Endothelial cell of umbilical vein (primary cell): ENCODE data around the gene RHD. TPM values are rescaled to one million over a fixed set of nuclear protein-coding genes. Genes with fewer than 3 reads are reported as not detected.

Experiments
- BruUV-seq: library from RNA; stranded (reverse); fragments of 400-500 nt; replicated peaks from 2 replicates; lab custom pipeline; 2021; lab: Mats Ljungman, UMichigan
- CTCF ChIA-PET: fragments of 300-600, 350-600 bp; sonication (Branson Sonifier 250); formaldehyde crosslinking; loops from one replicate; lab custom pipeline; 2021; ENCODE audit warnings: antibody characterized with exemption, inconsistent platforms; lab: Charles Lee
- POLR2A ChIA-PET: fragments of 300-600, 350-600 bp; sonication (Branson Sonifier 250); formaldehyde crosslinking; loops from one replicate; lab custom pipeline; 2021; ENCODE audit warnings: antibody characterized with exemption, inconsistent platforms; lab: Charles Lee
- DNase-seq: peaks from one replicate; pipeline ENCODE4 v3.0.0-alpha.2; 2011; ENCODE audit warnings: low read depth, low spot score
- FAIRE-seq: peaks from 2 replicates; lab custom pipeline; 2011; peaks lifted over from hg19 to GRCh38; lab: Jason Lieb, UNC
- H2AFZ ChIP-seq: 2 replicates; pipeline ENCODE4 v1.6.0; 2012; ENCODE audit warnings: low read depth, low read length, control low read depth, inconsistent platforms
- H3K27ac ChIP-seq: 2 replicates; pipeline ENCODE4 v1.5.1; 2011; ENCODE audit warnings: low read depth, mild to moderate bottlenecking, control low read depth, low read length, moderate library complexity; ENCODE audit not compliant: insufficient read depth
- H3K27me3 ChIP-seq, 2 experiments: 2 replicates each; pipeline versions ENCODE4 v1.6.0 to v1.6.1; 2011; ENCODE audit warnings: low read length in 2 of 2, mixed read lengths in 1 of 2; ENCODE audit not compliant: control insufficient read depth in 2 of 2, insufficient read depth in 2 of 2
- H3K36me3 ChIP-seq, 2 experiments: 2 replicates in 1 of 2; 3 replicates in 1 of 2; pipeline ENCODE4 v1.5.1; 2011; ENCODE audit warnings: low read length in 2 of 2, mild to moderate bottlenecking in 1 of 2, moderate library complexity in 1 of 2; ENCODE audit not compliant: control insufficient read depth in 2 of 2, insufficient read depth in 2 of 2; ENCODE audit errors: extremely low read depth in 1 of 2
- H3K4me1 ChIP-seq: 3 replicates; pipeline ENCODE4 v1.5.1; 2011; ENCODE audit warnings: mild to moderate bottlenecking, low read length; ENCODE audit not compliant: control insufficient read depth, insufficient read depth; ENCODE audit errors: extremely low read depth
- H3K4me2 ChIP-seq: 2 replicates; pipeline ENCODE4 v1.6.1; 2011; ENCODE audit warnings: low read length, control low read depth, mixed read lengths; ENCODE audit not compliant: insufficient read depth
- H3K4me3 ChIP-seq, 3 experiments: fragments of 200-600 bp in 1 of 3; sonication (generic), shearing (Covaris generic) in 1 of 3; replicated peaks in 1 of 3; 2 replicates each; pipeline ENCODE4 v1.5.1; 2011 to 2016; ENCODE audit warnings: control low read depth in 3 of 3, low read length in 3 of 3, mild to moderate bottlenecking in 2 of 3, inconsistent platforms in 1 of 3, low read depth in 1 of 3, moderate library complexity in 1 of 3; ENCODE audit not compliant: insufficient read depth in 1 of 3
- H3K79me2 ChIP-seq: 2 replicates; pipeline ENCODE4 v1.6.0; 2012; ENCODE audit warnings: low read length, inconsistent platforms; ENCODE audit not compliant: control insufficient read depth, insufficient read depth
- H3K9ac ChIP-seq: replicated peaks from 2 replicates; pipeline ENCODE3; 2011; ENCODE audit warnings: low read length, control low read depth; ENCODE audit not compliant: insufficient read depth; ENCODE audit errors: extremely low read depth
- H3K9me1 ChIP-seq: replicated peaks from 3 replicates; pipeline ENCODE4 v1.6.0; 2011; ENCODE audit warnings: mild to moderate bottlenecking, low read length; ENCODE audit not compliant: control insufficient read depth, insufficient read depth; ENCODE audit errors: extremely low read depth
- H3K9me3 ChIP-seq: replicated peaks from 2 replicates; pipeline ENCODE4 v1.5.1; 2012; ENCODE audit warnings: low read length, inconsistent platforms; ENCODE audit not compliant: control insufficient read depth, insufficient read depth
- H4K20me1 ChIP-seq: replicated peaks from 2 replicates; pipeline ENCODE3; 2011; ENCODE audit warnings: mild to moderate bottlenecking, low read length; ENCODE audit not compliant: control insufficient read depth, insufficient read depth; ENCODE audit errors: extremely low read depth
- CTCF ChIP-seq, 2 donors: IDR thresholded peaks; 1 replicate in 1 of 2; 2 replicates in 1 of 2; pipeline ENCODE4 v1.5.1; 2011; ENCODE audit warnings: low read length in 2 of 2, mild to moderate bottlenecking in 2 of 2, moderate library complexity in 2 of 2, control low read depth in 1 of 2, inconsistent platforms in 1 of 2, low read depth in 1 of 2; ENCODE audit not compliant: insufficient read depth in 1 of 2; ENCODE audit errors: extremely low read depth in 1 of 2
- EZH2 ChIP-seq: IDR thresholded peaks from 2 replicates; pipeline ENCODE4 v1.6.1; 2012; ENCODE audit warnings: borderline replicate concordance, low read depth, mild to moderate bottlenecking, moderate library complexity, low read length, inconsistent platforms; ENCODE audit not compliant: severe bottlenecking
- FOS ChIP-seq: IDR thresholded peaks from 2 replicates; pipeline ENCODE4 v1.6.1; 2011; ENCODE audit warnings: mild to moderate bottlenecking, low read length, moderate library complexity, borderline replicate concordance; ENCODE audit not compliant: insufficient read depth
- GATA2 ChIP-seq: IDR thresholded peaks from 2 replicates; pipeline ENCODE4 v1.7.0; 2011; ENCODE audit warnings: low read depth, mild to moderate bottlenecking, moderate library complexity, mixed read lengths, low read length; ENCODE audit not compliant: insufficient read length, insufficient read depth
- JUN ChIP-seq: IDR thresholded peaks from 2 replicates; pipeline ENCODE4 v1.6.1; 2011; ENCODE audit warnings: borderline replicate concordance, low read depth; ENCODE audit not compliant: insufficient read length, insufficient read depth
- MAX ChIP-seq: IDR thresholded peaks from 2 replicates; pipeline ENCODE4 v1.6.1; 2011; ENCODE audit not compliant: insufficient read depth, insufficient read length
- MYC ChIP-seq: IDR thresholded peaks from one replicate; pipeline ENCODE4 v1.6.1; 2011; ENCODE audit warnings: mild to moderate bottlenecking, low read depth, low read length
- POLR2A ChIP-seq: IDR thresholded peaks from 2 replicates; pipeline ENCODE4 v1.6.1; 2012; ENCODE audit warnings: low read depth, mild to moderate bottlenecking, control low read depth, low read length
- POLR2AphosphoS5 ChIP-seq: IDR thresholded peaks from 2 replicates; pipeline ENCODE4 v1.6.1; 2012; ENCODE audit warnings: low read depth, mild to moderate bottlenecking, control low read depth, low read length, moderate library complexity; ENCODE audit not compliant: insufficient read depth
- dilution Hi-C: fragments of 300-500 bp; cut with MboI; formaldehyde crosslinking; loops from one replicate; pipeline ENCODE4 v1.15.0; 2019; ENCODE audit warnings: low sequenced_read_pairs; ENCODE audit not compliant: extremely low pct_ligation_motif_present
- intact Hi-C: fragments of 100-400 bp; cut with micrococcal nuclease; formaldehyde crosslinking; loops from one replicate; pipeline ENCODE4 v1.10.0; 2022
- polyA plus RNA-seq, 4 experiments: library from polyadenylated mRNA; depleted of rRNA in 3 of 4; stranded (reverse) in 3 of 4; unstranded in 1 of 4; fragments of >200 nt; gene quantifications; 2 replicates each; pipeline versions ENCODE4 v1.2.1 to v1.2.3, GENCODE V29; 2011 to 2012; ENCODE audit warnings: missing spikeins in 1 of 4
- total RNA-seq: library from RNA; stranded (reverse); gene quantifications from 2 replicates; pipeline ENCODE4 v1.2.3, GENCODE V29; 2021

The RHD gene
- total and polyA plus RNA-seq, 2 donors (not counting 3 experiments of a cell fraction or from before 2014, with no cell fraction given), result not detected

GRCh38 chr1:25341746-25342145 is 69.4 kb downstream of the RHD start:
- no peak overlapping the region for H2AFZ ChIP-seq
- peaks cover 1 to 3% of the 10 kb centered on the region in 2 experiments for H3K36me3 ChIP-seq
- no peak overlapping the region for H3K4me2 ChIP-seq
- no peak overlapping the region for H3K27ac ChIP-seq
- ChIA-PET CTCF (interaction anchor here (1.3 kb wide), 1 partner anchor 179 kb away, joined by 3 read pairs; no protein-coding TSS in a partner anchor), POLR2A (no interaction called here)
- no peak overlapping the region for H3K4me3 ChIP-seq
- dilution Hi-C loops (no loop called here), intact Hi-C loops (no loop called here)
- H3K4me1 ChIP-seq, result peaks cover 16% of the 10 kb centered on the region
- peaks cover 61% of the 10 kb centered on the region for H3K79me2 ChIP-seq
- H3K27me3 ChIP-seq, result no peaks in the 10 kb centered on the region
- H4K20me1 ChIP-seq, result peaks cover 6% of the 10 kb centered on the region
- no peaks in the 10 kb centered on the region for H3K9me1 ChIP-seq
- no peak for TF ChIP-seq MAX
- no peak for TF ChIP-seq POLR2A
- no peak for TF ChIP-seq FOS
- TF ChIP-seq EZH2, result no peak
- no peak for TF ChIP-seq JUN
- no peak for TF ChIP-seq POLR2AphosphoS5
- no peak for TF ChIP-seq GATA2
- no peak for TF ChIP-seq CTCF (IDR thresholded peaks at IDR 0.05; ENCODE audit: extremely low read depth in 1 of 2, insufficient read depth in 1 of 2, low read depth in 1 of 2, low read length in 2 of 2)
- no peak for TF ChIP-seq MYC
- no TSS peak for BruUV-seq
- FAIRE-seq (no peak), DNase-seq (no peak)
- H3K9ac ChIP-seq, result no peak overlapping the region
- no peaks in the 10 kb centered on the region for H3K9me3 ChIP-seq
